Measurements from ENCODE around the gene WNT2. TPM values are rescaled to one million over a fixed set of nuclear protein-coding genes. Genes with fewer than 3 reads are reported as not detected.

Gene WNT2
- polyA plus RNA-seq, 1 donor from 2014 or later: not detected

DNA sequence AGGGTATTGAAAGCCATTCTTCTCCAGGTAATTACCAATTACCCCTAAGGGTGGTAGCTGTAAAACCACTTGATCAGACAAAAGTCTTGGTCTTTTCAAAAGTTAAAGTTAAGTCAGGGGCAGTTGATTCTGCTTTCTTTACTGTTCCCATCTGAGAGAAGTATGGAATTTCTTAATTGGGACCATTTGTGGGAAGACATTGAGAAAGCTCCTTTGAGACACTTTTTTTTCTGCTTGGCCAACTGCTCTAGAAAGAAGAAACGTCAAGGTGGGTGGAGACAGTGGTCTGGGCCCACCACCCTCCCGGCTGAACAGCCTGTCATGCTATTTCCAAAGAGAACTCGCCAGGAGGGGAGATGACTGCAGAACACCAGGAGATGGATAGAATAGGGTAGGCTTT lies 45.3 kb downstream of the WNT2 start:
- no peaks in the 10 kb centered on the region for H3K36me3 ChIP-seq (ENCODE audit: insufficient read depth, low read length)
- no peaks in the 10 kb centered on the region for H3K79me2 ChIP-seq (replicated peaks; ENCODE audit: insufficient read depth, low read length)
- H3K9me3 ChIP-seq (ENCODE audit: low read length): no peaks in the 10 kb centered on the region
- no peak overlapping the region for H2AFZ ChIP-seq (ENCODE audit: low read depth, low read length)
- no peak overlapping the region for H3K4me3 ChIP-seq (ENCODE audit: low read length)
- no peaks in the 10 kb centered on the region for H3K27me3 ChIP-seq (ENCODE audit: insufficient read depth, low read depth, low read length)
- no peak overlapping the region for H3K9ac ChIP-seq (ENCODE audit: low read length)
- H3K9me2 ChIP-seq (ENCODE audit: insufficient read depth, low read length): no peaks in the 10 kb centered on the region
- TF ChIP-seq EP300 (conservative IDR thresholded peaks at IDR 0.05; ENCODE audit: poor library complexity, severe bottlenecking): no peak
- TF ChIP-seq TAF1 (IDR thresholded peaks at IDR 0.05; ENCODE audit: low read depth): no peak
- TF ChIP-seq RAD21 (conservative IDR thresholded peaks at IDR 0.05): no peak
- TF ChIP-seq, protein P1, sequence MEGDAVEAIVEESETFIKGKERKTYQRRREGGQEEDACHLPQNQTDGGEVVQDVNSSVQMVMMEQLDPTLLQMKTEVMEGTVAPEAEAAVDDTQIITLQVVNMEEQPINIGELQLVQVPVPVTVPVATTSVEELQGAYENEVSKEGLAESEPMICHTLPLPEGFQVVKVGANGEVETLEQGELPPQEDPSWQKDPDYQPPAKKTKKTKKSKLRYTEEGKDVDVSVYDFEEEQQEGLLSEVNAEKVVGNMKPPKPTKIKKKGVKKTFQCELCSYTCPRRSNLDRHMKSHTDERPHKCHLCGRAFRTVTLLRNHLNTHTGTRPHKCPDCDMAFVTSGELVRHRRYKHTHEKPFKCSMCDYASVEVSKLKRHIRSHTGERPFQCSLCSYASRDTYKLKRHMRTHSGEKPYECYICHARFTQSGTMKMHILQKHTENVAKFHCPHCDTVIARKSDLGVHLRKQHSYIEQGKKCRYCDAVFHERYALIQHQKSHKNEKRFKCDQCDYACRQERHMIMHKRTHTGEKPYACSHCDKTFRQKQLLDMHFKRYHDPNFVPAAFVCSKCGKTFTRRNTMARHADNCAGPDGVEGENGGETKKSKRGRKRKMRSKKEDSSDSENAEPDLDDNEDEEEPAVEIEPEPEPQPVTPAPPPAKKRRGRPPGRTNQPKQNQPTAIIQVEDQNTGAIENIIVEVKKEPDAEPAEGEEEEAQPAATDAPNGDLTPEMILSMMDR (IDR thresholded peaks at IDR 0.05; ENCODE audit: poor library complexity, severe bottlenecking): no peak
- TF ChIP-seq, protein P2, sequence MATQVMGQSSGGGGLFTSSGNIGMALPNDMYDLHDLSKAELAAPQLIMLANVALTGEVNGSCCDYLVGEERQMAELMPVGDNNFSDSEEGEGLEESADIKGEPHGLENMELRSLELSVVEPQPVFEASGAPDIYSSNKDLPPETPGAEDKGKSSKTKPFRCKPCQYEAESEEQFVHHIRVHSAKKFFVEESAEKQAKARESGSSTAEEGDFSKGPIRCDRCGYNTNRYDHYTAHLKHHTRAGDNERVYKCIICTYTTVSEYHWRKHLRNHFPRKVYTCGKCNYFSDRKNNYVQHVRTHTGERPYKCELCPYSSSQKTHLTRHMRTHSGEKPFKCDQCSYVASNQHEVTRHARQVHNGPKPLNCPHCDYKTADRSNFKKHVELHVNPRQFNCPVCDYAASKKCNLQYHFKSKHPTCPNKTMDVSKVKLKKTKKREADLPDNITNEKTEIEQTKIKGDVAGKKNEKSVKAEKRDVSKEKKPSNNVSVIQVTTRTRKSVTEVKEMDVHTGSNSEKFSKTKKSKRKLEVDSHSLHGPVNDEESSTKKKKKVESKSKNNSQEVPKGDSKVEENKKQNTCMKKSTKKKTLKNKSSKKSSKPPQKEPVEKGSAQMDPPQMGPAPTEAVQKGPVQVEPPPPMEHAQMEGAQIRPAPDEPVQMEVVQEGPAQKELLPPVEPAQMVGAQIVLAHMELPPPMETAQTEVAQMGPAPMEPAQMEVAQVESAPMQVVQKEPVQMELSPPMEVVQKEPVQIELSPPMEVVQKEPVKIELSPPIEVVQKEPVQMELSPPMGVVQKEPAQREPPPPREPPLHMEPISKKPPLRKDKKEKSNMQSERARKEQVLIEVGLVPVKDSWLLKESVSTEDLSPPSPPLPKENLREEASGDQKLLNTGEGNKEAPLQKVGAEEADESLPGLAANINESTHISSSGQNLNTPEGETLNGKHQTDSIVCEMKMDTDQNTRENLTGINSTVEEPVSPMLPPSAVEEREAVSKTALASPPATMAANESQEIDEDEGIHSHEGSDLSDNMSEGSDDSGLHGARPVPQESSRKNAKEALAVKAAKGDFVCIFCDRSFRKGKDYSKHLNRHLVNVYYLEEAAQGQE (IDR thresholded peaks at IDR 0.05; ENCODE audit: borderline replicate concordance): no peak
- TF ChIP-seq MXI1 (conservative IDR thresholded peaks at IDR 0.05; ENCODE audit: poor library complexity, severe bottlenecking): no peak
- TF ChIP-seq POLR2AphosphoS5 (IDR thresholded peaks at IDR 0.05): no peak
- TF ChIP-seq SMC3 (conservative IDR thresholded peaks at IDR 0.05; ENCODE audit: poor library complexity): no peak
- no peak for TF ChIP-seq EZH2 (IDR thresholded peaks at IDR 0.05; ENCODE audit: borderline replicate concordance, insufficient read depth, low read length, poor library complexity, severe bottlenecking)
- H3F3A ChIP-seq (ENCODE audit: insufficient read depth, low read length, poor library complexity, severe bottlenecking): no peaks in the 10 kb centered on the region
- no peak overlapping the region for H3K27ac ChIP-seq (ENCODE audit: low read length)
- H3K4me2 ChIP-seq (ENCODE audit: low read length): no peak overlapping the region
- no peaks in the 10 kb centered on the region for H4K20me1 ChIP-seq (ENCODE audit: insufficient read depth)

GRCh38 chr7:117274951-117275350 lies 47.9 kb downstream of the WNT2 start:
- Histone ChIP-seq H3K27ac (ENCODE audit: low read length) (no peak overlapping the region), H3K36me3 (ENCODE audit: insufficient read depth, low read length) (no peaks in the 10 kb centered on the region), H3K4me3 (ENCODE audit: low read length) (no peak overlapping the region), H2AFZ (ENCODE audit: low read depth, low read length) (no peak overlapping the region), H3K4me2 (ENCODE audit: low read length) (no peak overlapping the region), H3K79me2 (replicated peaks; ENCODE audit: insufficient read depth, low read length) (no peaks in the 10 kb centered on the region), H4K20me1 (ENCODE audit: insufficient read depth) (no peaks in the 10 kb centered on the region), H3F3A (ENCODE audit: insufficient read depth, low read length, poor library complexity, severe bottlenecking) (no peaks in the 10 kb centered on the region), H3K9me3 (ENCODE audit: low read length) (no peaks in the 10 kb centered on the region), H3K9me2 (ENCODE audit: insufficient read depth, low read length) (no peaks in the 10 kb centered on the region), H3K27me3 (ENCODE audit: insufficient read depth, low read depth, low read length) (no peaks in the 10 kb centered on the region), H3K9ac (ENCODE audit: low read length) (no peak overlapping the region)
- TF ChIP-seq, protein P1 (IDR thresholded peaks at IDR 0.05; ENCODE audit: poor library complexity, severe bottlenecking): no peak
- TF ChIP-seq EP300 (conservative IDR thresholded peaks at IDR 0.05; ENCODE audit: poor library complexity, severe bottlenecking) (no peak), RAD21 (conservative IDR thresholded peaks at IDR 0.05) (no peak), MXI1 (conservative IDR thresholded peaks at IDR 0.05; ENCODE audit: poor library complexity, severe bottlenecking) (no peak), POLR2AphosphoS5 (IDR thresholded peaks at IDR 0.05) (no peak), EZH2 (IDR thresholded peaks at IDR 0.05; ENCODE audit: borderline replicate concordance, insufficient read depth, low read length, poor library complexity, severe bottlenecking) (no peak), TAF1 (IDR thresholded peaks at IDR 0.05; ENCODE audit: low read depth) (no peak)
